GM12874 (cell line): ENCODE measurements around the gene TENM3.

Experiments
- TF ChIP-seq, protein P1 (sequence below): IDR thresholded peaks from 2 replicates; pipeline ENCODE4 v1.5.1; 2011; ENCODE audit warnings: low read depth, mild to moderate bottlenecking, control low read depth, low read length, moderate library complexity; ENCODE audit not compliant: insufficient read depth

TENM3 gene

DNA sequence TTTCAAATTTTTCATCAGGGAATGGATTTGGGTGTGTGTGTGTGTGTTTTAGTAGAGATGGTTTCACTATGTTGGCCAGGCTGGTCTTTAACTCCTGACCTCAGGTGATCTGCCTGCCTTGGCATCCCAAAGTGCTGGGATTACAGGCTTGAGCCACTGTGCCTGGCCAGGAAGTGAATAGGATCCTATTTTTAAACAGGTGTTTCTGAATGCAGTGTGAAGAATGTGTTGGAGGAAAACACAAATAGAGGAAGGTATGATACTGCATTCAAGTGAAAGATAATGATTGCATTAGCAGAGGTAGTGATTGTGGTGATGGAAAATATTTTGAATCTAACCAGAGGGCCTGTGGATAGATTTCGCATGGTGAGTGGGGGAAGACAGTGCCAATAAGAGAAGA lies 189.6 kb downstream of the TENM3 start:
- TF ChIP-seq, protein P1, sequence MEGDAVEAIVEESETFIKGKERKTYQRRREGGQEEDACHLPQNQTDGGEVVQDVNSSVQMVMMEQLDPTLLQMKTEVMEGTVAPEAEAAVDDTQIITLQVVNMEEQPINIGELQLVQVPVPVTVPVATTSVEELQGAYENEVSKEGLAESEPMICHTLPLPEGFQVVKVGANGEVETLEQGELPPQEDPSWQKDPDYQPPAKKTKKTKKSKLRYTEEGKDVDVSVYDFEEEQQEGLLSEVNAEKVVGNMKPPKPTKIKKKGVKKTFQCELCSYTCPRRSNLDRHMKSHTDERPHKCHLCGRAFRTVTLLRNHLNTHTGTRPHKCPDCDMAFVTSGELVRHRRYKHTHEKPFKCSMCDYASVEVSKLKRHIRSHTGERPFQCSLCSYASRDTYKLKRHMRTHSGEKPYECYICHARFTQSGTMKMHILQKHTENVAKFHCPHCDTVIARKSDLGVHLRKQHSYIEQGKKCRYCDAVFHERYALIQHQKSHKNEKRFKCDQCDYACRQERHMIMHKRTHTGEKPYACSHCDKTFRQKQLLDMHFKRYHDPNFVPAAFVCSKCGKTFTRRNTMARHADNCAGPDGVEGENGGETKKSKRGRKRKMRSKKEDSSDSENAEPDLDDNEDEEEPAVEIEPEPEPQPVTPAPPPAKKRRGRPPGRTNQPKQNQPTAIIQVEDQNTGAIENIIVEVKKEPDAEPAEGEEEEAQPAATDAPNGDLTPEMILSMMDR = no peak

DNA sequence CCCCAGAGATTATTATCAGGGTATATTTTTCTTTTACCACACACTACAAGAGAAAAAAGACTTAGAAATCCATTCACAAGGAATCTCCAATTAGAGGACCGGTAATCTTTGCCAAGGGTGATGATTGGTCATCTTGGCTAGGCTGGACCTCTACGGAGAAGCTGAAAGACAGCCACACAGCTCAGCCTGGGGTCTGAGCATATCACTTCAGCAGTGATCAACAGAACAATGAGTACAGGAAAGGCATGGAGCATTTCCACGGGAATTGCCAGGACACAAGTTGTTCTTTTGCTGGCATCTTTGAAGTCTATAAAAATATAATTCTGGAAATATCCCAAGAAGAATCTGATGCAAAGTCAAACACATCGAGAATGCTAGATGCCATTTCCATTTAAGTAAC lies 191.5 kb downstream of the TENM3 start:
- TF ChIP-seq, protein P1 = no peak

DNA sequence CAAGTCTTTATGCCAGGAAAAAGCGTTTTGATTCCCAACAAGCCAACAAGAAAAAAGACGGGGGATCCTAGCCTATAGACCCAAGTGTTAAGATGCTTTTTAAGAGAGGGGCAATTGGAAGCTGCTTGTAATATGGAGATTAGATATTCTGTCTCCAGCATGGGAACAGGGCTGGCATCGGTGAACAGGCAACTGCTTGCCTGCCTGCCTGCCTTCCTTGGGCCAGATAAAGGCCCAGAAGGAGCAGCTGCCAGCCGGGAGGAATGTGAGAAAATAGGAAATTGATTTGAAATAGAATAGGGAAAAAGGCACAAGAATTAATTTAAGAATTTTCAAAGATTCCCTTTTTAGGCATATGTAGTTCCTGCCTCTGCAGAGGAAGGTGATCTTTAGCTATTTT lies 192.2 kb downstream of the TENM3 start:
- TF ChIP-seq, protein P1 = no peak

- TF ChIP-seq, protein P1 = no peak
Observed at GRCh38 chr4:182443070-182443469, 199.9 kb downstream of the TENM3 start.

GRCh38 chr4:182447767-182448280 lies 204.6 kb downstream of the TENM3 start:
- TF ChIP-seq, protein P1 = no peak

- TF ChIP-seq, protein P1 = no peak
Observed at GRCh38 chr4:182448281-182449151, 205.3 kb downstream of the TENM3 start.

- TF ChIP-seq, protein P1 = no peak
Observed at GRCh38 chr4:182449186-182449929, 206.2 kb downstream of the TENM3 start.
